Sigmoid colon (tissue), 4 donors: ENCODE results near the gene PLEKHG7.

ENCODE experiments used
- CTCF ChIP-seq, 4 experiments: fragments of 450-650 bp in 3 of 4; fragments of 200-600 bp in 1 of 4; IDR thresholded peaks; one replicate each; pipeline ENCODE4 v1.5.1; 2016 to 2019; ENCODE audit warnings: antibody characterized with exemption in 4 of 4, mild to moderate bottlenecking in 3 of 4, moderate library complexity in 2 of 4
- EP300 ChIP-seq, 4 donors: sonication (generic); formaldehyde crosslinking; IDR thresholded peaks; one replicate each; pipeline ENCODE4 v1.6.1; 2017; ENCODE audit warnings: antibody characterized with exemption in 4 of 4

GRCh38 chr12:92786045-92786444 lies 83.3 kb downstream of the PLEKHG7 start:
- no peak for TF ChIP-seq EP300 (IDR thresholded peaks at IDR 0.05)
- TF ChIP-seq CTCF (IDR thresholded peaks at IDR 0.05): no peak
